HG03432 (cell line): ENCODE measurements around the gene RASA3.
"Not testable (repeated sequence)": the region's sequence is repeated elsewhere in the genome, so short reads cannot be mapped to it uniquely, and the experiment has no call there.

Experiments
- ATAC-seq: cut with Tn5 transposase; IDR thresholded peaks from one replicate; pipeline ENCODE4 v1.9.1; 2021; ENCODE audit warnings: mild to moderate bottlenecking, moderate library complexity; ENCODE audit not compliant: unreplicated experiment

The RASA3 gene

GRCh38 chr13:114088234-114088633 is 44.2 kb downstream of the RASA3 start:
- ATAC-seq: no peak

- no peak for ATAC-seq
These were observed 45.0 kb downstream of the RASA3 start for GRCh38 chr13:114087430-114087829.

GRCh38 chr13:114082849-114083645 is 49.4 kb downstream of the RASA3 start:
- ATAC-seq: no peak

- no peak for ATAC-seq
These were observed 50.4 kb downstream of the RASA3 start for GRCh38 chr13:114081761-114082681.

- no peak for ATAC-seq
These were observed 51.5 kb downstream of the RASA3 start for GRCh38 chr13:114080739-114081561.

GRCh38 chr13:114079601-114080536 is 52.6 kb downstream of the RASA3 start:
- no peak for ATAC-seq

GRCh38 chr13:114078461-114079451 is 53.7 kb downstream of the RASA3 start:
- ATAC-seq: no peak

GRCh38 chr13:114077933-114078325 is 54.5 kb downstream of the RASA3 start:
- ATAC-seq: no peak

- ATAC-seq: no peak
These were observed 55.1 kb downstream of the RASA3 start for GRCh38 chr13:114077099-114077932.

GRCh38 chr13:114076329-114077090 is 55.9 kb downstream of the RASA3 start:
- ATAC-seq: no peak

GRCh38 chr13:114075811-114076210 is 56.6 kb downstream of the RASA3 start:
- not testable (repeated sequence) for ATAC-seq

GRCh38 chr13:114074671-114075315 is 57.6 kb downstream of the RASA3 start:
- no peak for ATAC-seq

- ATAC-seq: no peak
These were observed 58.4 kb downstream of the RASA3 start for GRCh38 chr13:114073881-114074612.

GRCh38 chr13:114072421-114072820 is 60.0 kb downstream of the RASA3 start:
- ATAC-seq: no peak

GRCh38 chr13:114071991-114072390 is 60.4 kb downstream of the RASA3 start:
- ATAC-seq: no peak

- no peak for ATAC-seq
These were observed 61.0 kb downstream of the RASA3 start for GRCh38 chr13:114071410-114071809.
